Measurements from ENCODE around the gene SPG11. TPM values are rescaled to one million over a fixed set of nuclear protein-coding genes. Genes with fewer than 3 reads are reported as not detected.
A peak's percentile ranks its signal among the peaks of the same experiment; 100 is the strongest.
"Not testable (repeated sequence)": the region's sequence is repeated elsewhere in the genome, so short reads cannot be mapped to it uniquely, and the experiment has no call there.

The SPG11 gene
- total and polyA plus RNA-seq, 2 experiments from 2014 or later, result 15.7 to 65.1 TPM

DNA sequence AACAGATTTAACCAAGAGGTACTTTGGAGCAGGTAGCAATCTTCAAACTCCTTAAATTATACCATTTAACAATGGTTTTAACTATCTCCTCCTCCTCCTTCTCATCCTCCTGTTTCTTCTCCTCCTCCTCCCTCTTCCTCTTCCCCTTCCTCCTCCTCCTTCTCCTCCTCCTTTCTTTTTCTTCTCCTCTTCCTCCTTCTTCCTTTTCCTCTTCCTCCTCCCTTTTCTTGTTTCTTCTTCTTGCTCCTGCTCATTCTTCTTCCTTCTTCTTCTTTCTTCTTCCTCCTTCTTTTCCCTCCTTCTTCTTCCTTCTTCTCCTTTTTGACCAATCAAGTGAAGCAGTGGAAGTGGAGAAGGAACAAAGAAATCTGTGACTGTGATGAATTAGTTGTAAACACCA lies 33.6 kb upstream of the SPG11 start:
- no peaks in the 10 kb centered on the region for H3K36me3 ChIP-seq
- no peak for DNase-seq (ENCODE audit: low read depth in 1 of 2, low spot score in 1 of 2)
- TF ChIP-seq CTCF (IDR thresholded peaks at IDR 0.05; ENCODE audit: low read depth, low read length), result no peak
- H3K4me1 ChIP-seq (ENCODE audit: low read depth), result no peaks in the 10 kb centered on the region
- H3K9me3 ChIP-seq (ENCODE audit: low read depth), result no peaks in the 10 kb centered on the region
- H3K4me3 ChIP-seq, result no peak overlapping the region
- no peaks in the 10 kb centered on the region for H3K27me3 ChIP-seq
- no peak overlapping the region for H3K27ac ChIP-seq

- TF ChIP-seq CTCF (IDR thresholded peaks at IDR 0.05; ENCODE audit: low read depth, low read length), result no peak
- Histone ChIP-seq H3K27ac (no peak overlapping the region), H3K9me3 (ENCODE audit: low read depth) (no peaks in the 10 kb centered on the region), H3K4me3 (no peak overlapping the region), H3K27me3 (no peaks in the 10 kb centered on the region), H3K36me3 (no peaks in the 10 kb centered on the region), H3K4me1 (ENCODE audit: low read depth) (no peaks in the 10 kb centered on the region)
- DNase-seq (ENCODE audit: low read depth in 1 of 2, low spot score in 1 of 2), result no peak
Observed at GRCh38 chr15:44695294-44695693, 31.8 kb upstream of the SPG11 start.

DNA sequence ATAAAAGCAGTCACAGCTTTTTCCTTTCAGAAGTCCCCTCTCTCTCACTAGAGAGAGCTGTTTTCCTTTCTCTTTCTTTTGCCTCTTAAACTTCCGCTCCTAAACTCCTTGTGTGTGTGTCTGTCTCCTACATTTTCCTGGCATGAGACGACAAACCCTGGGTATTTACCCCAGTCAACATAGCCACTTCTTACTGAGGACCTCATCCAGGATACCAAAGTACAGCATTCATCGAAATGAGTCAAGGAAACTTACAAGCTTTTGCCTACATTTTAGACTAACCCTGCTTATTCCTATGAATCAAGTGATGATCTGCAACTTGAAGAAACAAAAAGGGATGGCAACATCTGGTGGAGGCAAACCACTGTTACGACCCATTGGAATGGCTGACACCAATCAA lies 31.0 kb upstream of the SPG11 start:
- H3K4me3 ChIP-seq, result no peak overlapping the region
- no peaks in the 10 kb centered on the region for H3K36me3 ChIP-seq
- H3K27me3 ChIP-seq, result no peaks in the 10 kb centered on the region
- H3K4me1 ChIP-seq (ENCODE audit: low read depth), result no peaks in the 10 kb centered on the region
- DNase-seq (ENCODE audit: low read depth in 1 of 2, low spot score in 1 of 2), result no peak
- H3K27ac ChIP-seq, result no peak overlapping the region
- TF ChIP-seq CTCF (IDR thresholded peaks at IDR 0.05; ENCODE audit: low read depth, low read length), result no peak
- H3K9me3 ChIP-seq (ENCODE audit: low read depth), result no peaks in the 10 kb centered on the region

DNA sequence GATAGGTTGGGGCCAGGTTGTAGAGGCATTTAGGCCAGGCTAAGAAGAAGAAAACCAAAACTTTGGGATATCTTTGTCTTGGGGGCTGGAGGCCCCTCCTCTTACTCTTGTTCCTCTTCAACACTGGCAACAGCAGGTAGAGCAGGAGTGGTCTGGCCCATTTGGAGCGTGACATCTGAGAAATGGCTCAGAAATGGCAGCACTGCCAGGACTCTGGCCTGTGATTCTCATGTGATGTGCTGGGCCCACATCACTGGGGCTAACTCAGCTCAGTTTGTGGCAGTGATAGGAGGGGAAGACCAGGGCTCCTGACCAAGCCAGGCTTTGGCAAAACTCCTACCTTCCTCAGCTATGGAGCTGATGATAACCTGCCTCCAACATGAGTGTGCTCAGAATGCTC lies 29.2 kb upstream of the SPG11 start:
- TF ChIP-seq CTCF (IDR thresholded peaks at IDR 0.05; ENCODE audit: low read depth, low read length), result no peak
- H3K4me3 ChIP-seq, result no peak overlapping the region
- H3K27ac ChIP-seq, result no peak overlapping the region
- no peaks in the 10 kb centered on the region for H3K27me3 ChIP-seq
- DNase-seq (ENCODE audit: low read depth in 1 of 2, low spot score in 1 of 2), result no peak
- H3K4me1 ChIP-seq (ENCODE audit: low read depth), result no peaks in the 10 kb centered on the region
- no peaks in the 10 kb centered on the region for H3K36me3 ChIP-seq
- no peaks in the 10 kb centered on the region for H3K9me3 ChIP-seq (ENCODE audit: low read depth)

- H3K27me3 ChIP-seq; H3K9me3 ChIP-seq (ENCODE audit: low read depth); H3K4me3 ChIP-seq: not testable (repeated sequence)
Observed at GRCh38 chr15:44690245-44690644, 26.8 kb upstream of the SPG11 start.

GRCh38 chr15:44689318-44689717 lies 25.9 kb upstream of the SPG11 start:
- H3K27me3 ChIP-seq; H3K36me3 ChIP-seq; H3K4me1 ChIP-seq (ENCODE audit: low read depth); DNase-seq (ENCODE audit: low read depth in 1 of 2, low spot score in 1 of 2); H3K9me3 ChIP-seq (ENCODE audit: low read depth); H3K4me3 ChIP-seq; H3K27ac ChIP-seq: not testable (repeated sequence)

More at GRCh38 chr15:44690245-44690644, 26.8 kb upstream of the SPG11 start:
- not testable (repeated sequence) for DNase-seq (ENCODE audit: low read depth in 1 of 2, low spot score in 1 of 2); H3K36me3 ChIP-seq; H3K27ac ChIP-seq; H3K4me1 ChIP-seq (ENCODE audit: low read depth)

DNA sequence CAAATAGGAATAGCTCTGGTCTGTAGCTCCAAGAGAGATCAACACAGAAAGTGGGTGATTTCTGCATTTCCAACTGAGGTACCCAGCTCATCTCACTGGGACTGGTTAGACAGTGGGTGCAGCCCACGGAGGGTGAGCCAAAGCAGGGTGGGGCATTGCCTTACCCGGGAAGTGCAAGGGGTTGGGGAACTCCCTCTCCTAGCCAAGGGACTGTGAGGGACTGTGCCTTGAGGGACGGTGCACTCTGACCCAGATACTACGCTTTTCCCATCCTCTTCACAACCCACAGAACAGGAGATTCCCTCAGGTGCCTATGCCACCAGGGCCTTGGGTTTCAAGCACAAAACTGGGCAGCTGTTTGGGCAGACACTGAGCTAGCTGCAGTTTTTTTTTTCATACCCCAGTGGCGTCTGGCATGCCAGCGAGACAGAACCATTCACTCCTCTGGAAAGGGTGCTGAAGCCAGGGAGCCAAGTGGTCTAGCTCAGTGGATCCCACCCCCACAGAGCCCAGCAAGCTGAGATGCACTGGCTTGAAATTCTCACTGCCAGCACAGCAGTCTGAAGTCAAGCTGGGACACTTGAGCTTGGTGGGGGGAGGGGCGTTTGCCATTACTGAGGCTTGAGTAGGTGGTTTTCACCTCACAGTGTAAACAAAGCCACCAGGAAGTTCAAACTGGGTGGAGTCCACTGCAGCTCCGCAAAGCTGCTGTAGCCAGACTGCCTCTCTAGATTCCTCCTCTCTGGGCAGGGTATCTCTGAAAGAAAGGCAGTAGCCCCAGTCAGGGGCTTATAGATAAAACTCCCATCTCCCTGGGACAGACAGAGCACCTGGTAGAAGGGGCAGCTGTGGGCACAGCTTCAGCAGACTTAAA lies 19.6 kb upstream of the SPG11 start:
- not testable (repeated sequence) for H3K4me3 ChIP-seq

More for the DNA sequence above, 19.6 kb upstream of the SPG11 start:
- Histone ChIP-seq H3K4me1 (ENCODE audit: low read depth) (peaks cover 26% of the 10 kb centered on the region), H3K27ac (peak overlapping the region; percentile 2)
- not testable (repeated sequence) for H3K9me3 ChIP-seq (ENCODE audit: low read depth); H3K36me3 ChIP-seq; H3K27me3 ChIP-seq
- DNase-seq (ENCODE audit: low read depth in 1 of 2, low spot score in 1 of 2), result peak; percentile 10 to 64

All from cardiac muscle cell (in vitro differentiated cells and primary cell).